T-helper 2 cell treated with Interferon-gamma antibody and Interleukin-4, amounts not matched to agents 5 μg/mL and 100 μg/mL, for 36 hours (primary cell): ENCODE results near the gene SLC7A1.
"Not testable (repeated sequence)": the region's sequence is repeated elsewhere in the genome, so short reads cannot be mapped to it uniquely, and the experiment has no call there.

Source experiments
- DNase-seq: peaks from one replicate; pipeline ENCODE4 v3.0.0; 2021; ENCODE audit warnings: low spot score
- H3K27ac Mint-ChIP-seq: one replicate; pipeline ENCODE4 v1.8.0; 2021; ENCODE audit warnings: mild to moderate bottlenecking, mixed read lengths
- H3K27me3 Mint-ChIP-seq: one replicate; pipeline ENCODE4 v1.8.0; 2021; ENCODE audit warnings: low read depth, mixed read lengths
- H3K36me3 Mint-ChIP-seq: one replicate; pipeline ENCODE4 v1.8.0; 2021; ENCODE audit warnings: low read depth, mixed read lengths
- H3K4me1 Mint-ChIP-seq: one replicate; pipeline ENCODE4 v1.8.0; 2021; ENCODE audit warnings: low read depth, mixed read lengths
- H3K4me3 Mint-ChIP-seq: one replicate; pipeline ENCODE4 v1.8.0; 2022; ENCODE audit warnings: mild to moderate bottlenecking, moderate library complexity, mixed read lengths
- H3K9me3 Mint-ChIP-seq: one replicate; pipeline ENCODE4 v1.8.0; 2021; ENCODE audit warnings: mixed read lengths

Gene SLC7A1

GRCh38 chr13:29595380-29596063 is at the start of gene SLC7A1:
Gene SLC7A1, minus strand, starts transcription at chr13:29595688. Its CDS starts 59,500 bp downstream, at chr13:29536188.
- peaks cover 38% of the 10 kb centered on the region for H3K4me1 Mint-ChIP-seq

GRCh38 chr13:29640665-29641064 is 45.2 kb upstream of the SLC7A1 start:
- H3K4me1 Mint-ChIP-seq = no peaks in the 10 kb centered on the region
- H3K9me3 Mint-ChIP-seq = no peaks in the 10 kb centered on the region
- no peak overlapping the region for H3K4me3 Mint-ChIP-seq
- H3K36me3 Mint-ChIP-seq = no peaks in the 10 kb centered on the region
- no peak for DNase-seq
- no peak overlapping the region for H3K27ac Mint-ChIP-seq
- peaks cover 14% of the 10 kb centered on the region for H3K27me3 Mint-ChIP-seq

More at GRCh38 chr13:29595380-29596063, at the start of gene SLC7A1:
- Mint-ChIP-seq H3K36me3 (peaks cover 7% of the 10 kb centered on the region), H3K27ac (peak within 1 kb of the TSS; percentile 93), H3K27me3 (peaks cover 2% of the 10 kb centered on the region), H3K9me3 (no peaks in the 10 kb centered on the region), H3K4me3 (peak within 1 kb of the TSS; percentile 92)
- DNase-seq = peak; percentile 92

GRCh38 chr13:29636831-29637230 is 41.3 kb upstream of the SLC7A1 start:
- not testable (repeated sequence) for H3K4me1 Mint-ChIP-seq, H3K9me3 Mint-ChIP-seq, H3K4me3 Mint-ChIP-seq, H3K36me3 Mint-ChIP-seq, DNase-seq, H3K27ac Mint-ChIP-seq
- peaks cover 36% of the 10 kb centered on the region for H3K27me3 Mint-ChIP-seq

- Mint-ChIP-seq H3K9me3 (no peaks in the 10 kb centered on the region), H3K4me1 (peaks cover 3% of the 10 kb centered on the region), H3K4me3 (no peak overlapping the region), H3K27me3 (peaks cover 46% of the 10 kb centered on the region), H3K36me3 (no peaks in the 10 kb centered on the region), H3K27ac (no peak overlapping the region)
- DNase-seq = no peak
Measured at GRCh38 chr13:29624997-29625396, 29.5 kb upstream of the SLC7A1 start.

GRCh38 chr13:29621841-29622240 is 26.4 kb upstream of the SLC7A1 start:
- H3K4me3 Mint-ChIP-seq = no peak overlapping the region
- H3K27ac Mint-ChIP-seq = no peak overlapping the region
- H3K27me3 Mint-ChIP-seq = peaks cover 36% of the 10 kb centered on the region
- H3K4me1 Mint-ChIP-seq = peaks cover 3% of the 10 kb centered on the region
- no peaks in the 10 kb centered on the region for H3K36me3 Mint-ChIP-seq
- no peak for DNase-seq
- H3K9me3 Mint-ChIP-seq = no peaks in the 10 kb centered on the region

- peaks cover 3% of the 10 kb centered on the region for H3K4me1 Mint-ChIP-seq
- H3K27ac Mint-ChIP-seq = no peak overlapping the region
- DNase-seq = no peak
- no peak overlapping the region for H3K4me3 Mint-ChIP-seq
- H3K9me3 Mint-ChIP-seq = no peaks in the 10 kb centered on the region
- no peaks in the 10 kb centered on the region for H3K36me3 Mint-ChIP-seq
- H3K27me3 Mint-ChIP-seq = peaks cover 37% of the 10 kb centered on the region
Measured at GRCh38 chr13:29621051-29621800, 25.7 kb upstream of the SLC7A1 start.

GRCh38 chr13:29619995-29620394 is 24.5 kb upstream of the SLC7A1 start:
- Mint-ChIP-seq H3K4me3 (no peak overlapping the region), H3K4me1 (peaks cover 3% of the 10 kb centered on the region), H3K36me3 (no peaks in the 10 kb centered on the region), H3K9me3 (no peaks in the 10 kb centered on the region), H3K27me3 (peaks cover 40% of the 10 kb centered on the region), H3K27ac (no peak overlapping the region)
- no peak for DNase-seq

- Mint-ChIP-seq H3K27ac (no peak overlapping the region), H3K36me3 (no peaks in the 10 kb centered on the region), H3K9me3 (no peaks in the 10 kb centered on the region), H3K4me1 (no peaks in the 10 kb centered on the region), H3K27me3 (peaks cover 63% of the 10 kb centered on the region), H3K4me3 (no peak overlapping the region)
- DNase-seq = no peak
Measured at GRCh38 chr13:29613101-29613500, 17.6 kb upstream of the SLC7A1 start.

GRCh38 chr13:29607465-29607864 is 12.0 kb upstream of the SLC7A1 start:
- no peaks in the 10 kb centered on the region for H3K36me3 Mint-ChIP-seq
- H3K27me3 Mint-ChIP-seq = peaks cover 45% of the 10 kb centered on the region
- no peaks in the 10 kb centered on the region for H3K9me3 Mint-ChIP-seq
- DNase-seq = no peak
- no peak overlapping the region for H3K27ac Mint-ChIP-seq
- H3K4me1 Mint-ChIP-seq = no peaks in the 10 kb centered on the region
- no peak overlapping the region for H3K4me3 Mint-ChIP-seq

- Mint-ChIP-seq H3K4me3 (no peak overlapping the region), H3K27ac (no peak overlapping the region), H3K27me3 (peaks cover 46% of the 10 kb centered on the region), H3K9me3 (no peaks in the 10 kb centered on the region), H3K36me3 (no peaks in the 10 kb centered on the region), H3K4me1 (no peaks in the 10 kb centered on the region)
- DNase-seq = no peak
Measured at GRCh38 chr13:29605860-29606526, 10.5 kb upstream of the SLC7A1 start.

- H3K27ac Mint-ChIP-seq = no peak overlapping the region
- H3K27me3 Mint-ChIP-seq = peaks cover 12% of the 10 kb centered on the region
- H3K9me3 Mint-ChIP-seq = no peaks in the 10 kb centered on the region
- peaks cover 17% of the 10 kb centered on the region for H3K4me1 Mint-ChIP-seq
- H3K36me3 Mint-ChIP-seq = peaks cover 2% of the 10 kb centered on the region
- no peak overlapping the region for H3K4me3 Mint-ChIP-seq
- no peak for DNase-seq
Measured at GRCh38 chr13:29598321-29598720, 2.8 kb upstream of the SLC7A1 start.

- DNase-seq = no peak
- Mint-ChIP-seq H3K4me3 (no peak overlapping the region), H3K4me1 (peaks cover 22% of the 10 kb centered on the region), H3K36me3 (peaks cover 5% of the 10 kb centered on the region), H3K9me3 (no peaks in the 10 kb centered on the region), H3K27me3 (peaks cover 10% of the 10 kb centered on the region), H3K27ac (no peak overlapping the region)
Measured at GRCh38 chr13:29597706-29598105, 2.2 kb upstream of the SLC7A1 start.

- Mint-ChIP-seq H3K27ac (peak overlapping the region; percentile 4), H3K27me3 (peaks cover 9% of the 10 kb centered on the region), H3K36me3 (peaks cover 5% of the 10 kb centered on the region), H3K9me3 (no peaks in the 10 kb centered on the region), H3K4me3 (no peak overlapping the region), H3K4me1 (peaks cover 26% of the 10 kb centered on the region)
- DNase-seq = no peak
Measured at GRCh38 chr13:29597246-29597645, 1.8 kb upstream of the SLC7A1 start.

- DNase-seq = no peak
- H3K27me3 Mint-ChIP-seq = peaks cover 2% of the 10 kb centered on the region
- H3K4me1 Mint-ChIP-seq = peaks cover 37% of the 10 kb centered on the region
- peak overlapping the region; percentile 84 for H3K4me3 Mint-ChIP-seq
- peak overlapping the region; percentile 86 for H3K27ac Mint-ChIP-seq
- peaks cover 7% of the 10 kb centered on the region for H3K36me3 Mint-ChIP-seq
- no peaks in the 10 kb centered on the region for H3K9me3 Mint-ChIP-seq
Measured at GRCh38 chr13:29596064-29596418, 553 bp upstream of the SLC7A1 start.
